Measurements from ENCODE around the gene MLN.

DNA sequence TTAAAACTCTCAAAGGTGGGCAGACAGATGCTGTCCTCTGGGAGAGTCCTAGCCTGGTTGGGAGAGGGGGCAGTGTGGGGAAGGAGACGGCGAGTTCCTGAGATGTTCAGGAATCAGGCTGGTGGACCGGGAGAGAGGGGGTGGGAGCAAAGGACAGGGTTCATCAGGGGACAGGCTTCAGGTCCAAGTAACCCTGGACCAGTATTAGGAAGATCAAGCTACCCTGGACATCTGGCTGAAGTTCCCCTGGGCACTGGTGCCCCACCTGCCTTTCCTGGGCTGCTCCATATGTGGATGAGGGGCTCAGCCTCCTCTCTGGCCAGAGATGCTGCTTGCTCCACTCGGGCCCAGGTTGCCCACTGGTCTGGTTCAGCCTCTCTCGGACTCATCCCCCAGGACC lies 56.0 kb downstream of the MLN start:
- TF ChIP-seq, protein P1, sequence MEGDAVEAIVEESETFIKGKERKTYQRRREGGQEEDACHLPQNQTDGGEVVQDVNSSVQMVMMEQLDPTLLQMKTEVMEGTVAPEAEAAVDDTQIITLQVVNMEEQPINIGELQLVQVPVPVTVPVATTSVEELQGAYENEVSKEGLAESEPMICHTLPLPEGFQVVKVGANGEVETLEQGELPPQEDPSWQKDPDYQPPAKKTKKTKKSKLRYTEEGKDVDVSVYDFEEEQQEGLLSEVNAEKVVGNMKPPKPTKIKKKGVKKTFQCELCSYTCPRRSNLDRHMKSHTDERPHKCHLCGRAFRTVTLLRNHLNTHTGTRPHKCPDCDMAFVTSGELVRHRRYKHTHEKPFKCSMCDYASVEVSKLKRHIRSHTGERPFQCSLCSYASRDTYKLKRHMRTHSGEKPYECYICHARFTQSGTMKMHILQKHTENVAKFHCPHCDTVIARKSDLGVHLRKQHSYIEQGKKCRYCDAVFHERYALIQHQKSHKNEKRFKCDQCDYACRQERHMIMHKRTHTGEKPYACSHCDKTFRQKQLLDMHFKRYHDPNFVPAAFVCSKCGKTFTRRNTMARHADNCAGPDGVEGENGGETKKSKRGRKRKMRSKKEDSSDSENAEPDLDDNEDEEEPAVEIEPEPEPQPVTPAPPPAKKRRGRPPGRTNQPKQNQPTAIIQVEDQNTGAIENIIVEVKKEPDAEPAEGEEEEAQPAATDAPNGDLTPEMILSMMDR (IDR thresholded peaks at IDR 0.05): no peak
- TF ChIP-seq ELK1 (IDR thresholded peaks at IDR 0.05; ENCODE audit: low read depth, low read length) (no peak), KDM1A (IDR thresholded peaks at IDR 0.05; ENCODE audit: low read depth) (no peak), REST (IDR thresholded peaks at IDR 0.05) (no peak), RNF2 (IDR thresholded peaks at IDR 0.05; ENCODE audit: borderline replicate concordance, low read depth) (no peak), HOXA7 (CRISPR knock-in tag; IDR thresholded peaks at IDR 0.05) (no peak), GATA3 (IDR thresholded peaks at IDR 0.05; ENCODE audit: borderline replicate concordance) (no peak), NFE2L2 (conservative IDR thresholded peaks at IDR 0.05; ENCODE audit: low read length) (no peak), CHD4 (IDR thresholded peaks at IDR 0.05; ENCODE audit: borderline replicate concordance) (no peak), EP300 (IDR thresholded peaks at IDR 0.05) (no peak), MAX (IDR thresholded peaks at IDR 0.05) (no peak), POLR2A (IDR thresholded peaks at IDR 0.05; ENCODE audit: low read length) (no peak), MAFK (IDR thresholded peaks at IDR 0.05; ENCODE audit: partially characterized antibody) (no peak)
